ENCODE results near the gene CALB2.

DNA sequence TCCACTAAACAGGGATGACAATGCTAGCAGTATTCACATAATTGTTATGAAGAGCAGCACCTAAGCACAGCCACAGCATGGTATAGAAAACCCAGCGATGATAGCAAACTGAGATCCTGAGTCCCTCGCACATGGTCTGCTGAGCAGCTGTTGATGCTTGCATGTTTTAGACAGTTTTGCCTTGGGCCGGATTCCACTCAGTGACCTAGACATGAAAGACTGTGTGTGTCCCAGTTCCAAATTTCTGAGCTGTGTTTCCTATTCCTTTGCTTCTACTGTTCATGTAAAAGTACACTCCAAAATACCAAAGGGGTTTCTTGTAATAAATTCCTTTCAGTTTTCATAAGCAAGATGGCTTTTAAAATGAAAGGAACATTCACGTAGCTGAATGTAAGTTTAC lies 38.5 kb upstream of the CALB2 start:
- TF ChIP-seq, protein P1, sequence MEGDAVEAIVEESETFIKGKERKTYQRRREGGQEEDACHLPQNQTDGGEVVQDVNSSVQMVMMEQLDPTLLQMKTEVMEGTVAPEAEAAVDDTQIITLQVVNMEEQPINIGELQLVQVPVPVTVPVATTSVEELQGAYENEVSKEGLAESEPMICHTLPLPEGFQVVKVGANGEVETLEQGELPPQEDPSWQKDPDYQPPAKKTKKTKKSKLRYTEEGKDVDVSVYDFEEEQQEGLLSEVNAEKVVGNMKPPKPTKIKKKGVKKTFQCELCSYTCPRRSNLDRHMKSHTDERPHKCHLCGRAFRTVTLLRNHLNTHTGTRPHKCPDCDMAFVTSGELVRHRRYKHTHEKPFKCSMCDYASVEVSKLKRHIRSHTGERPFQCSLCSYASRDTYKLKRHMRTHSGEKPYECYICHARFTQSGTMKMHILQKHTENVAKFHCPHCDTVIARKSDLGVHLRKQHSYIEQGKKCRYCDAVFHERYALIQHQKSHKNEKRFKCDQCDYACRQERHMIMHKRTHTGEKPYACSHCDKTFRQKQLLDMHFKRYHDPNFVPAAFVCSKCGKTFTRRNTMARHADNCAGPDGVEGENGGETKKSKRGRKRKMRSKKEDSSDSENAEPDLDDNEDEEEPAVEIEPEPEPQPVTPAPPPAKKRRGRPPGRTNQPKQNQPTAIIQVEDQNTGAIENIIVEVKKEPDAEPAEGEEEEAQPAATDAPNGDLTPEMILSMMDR (IDR thresholded peaks at IDR 0.05; ENCODE audit: control extremely low read depth in 1 of 3, insufficient read depth in 1 of 3, low read depth in 1 of 3, low read length in 3 of 3), result no peak
- no peak for TF ChIP-seq CREB1 (IDR thresholded peaks at IDR 0.05)
- TF ChIP-seq RAD21 (IDR thresholded peaks at IDR 0.05 in 1 of 2, conservative IDR thresholded peaks at IDR 0.05 in 1 of 2; ENCODE audit: low read depth in 2 of 2, low read length in 2 of 2), result no peak
- TF ChIP-seq MAFK (IDR thresholded peaks at IDR 0.05; ENCODE audit: low read depth, low read length), result no peak
- TF ChIP-seq, protein P2, sequence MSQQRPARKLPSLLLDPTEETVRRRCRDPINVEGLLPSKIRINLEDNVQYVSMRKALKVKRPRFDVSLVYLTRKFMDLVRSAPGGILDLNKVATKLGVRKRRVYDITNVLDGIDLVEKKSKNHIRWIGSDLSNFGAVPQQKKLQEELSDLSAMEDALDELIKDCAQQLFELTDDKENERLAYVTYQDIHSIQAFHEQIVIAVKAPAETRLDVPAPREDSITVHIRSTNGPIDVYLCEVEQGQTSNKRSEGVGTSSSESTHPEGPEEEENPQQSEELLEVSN (IDR thresholded peaks at IDR 0.05), result no peak
- TF ChIP-seq POLR2AphosphoS5 (IDR thresholded peaks at IDR 0.05; ENCODE audit: low read depth, low read length), result no peak

Data from H1 (cell line).